Measurements from ENCODE around the gene HID1. TPM values are rescaled to one million over a fixed set of nuclear protein-coding genes. Genes with fewer than 3 reads are reported as not detected.

Gene HID1
- total RNA-seq, 6 experiments from 2014 or later, result 0.40 to 0.96 (median 0.56) TPM

DNA sequence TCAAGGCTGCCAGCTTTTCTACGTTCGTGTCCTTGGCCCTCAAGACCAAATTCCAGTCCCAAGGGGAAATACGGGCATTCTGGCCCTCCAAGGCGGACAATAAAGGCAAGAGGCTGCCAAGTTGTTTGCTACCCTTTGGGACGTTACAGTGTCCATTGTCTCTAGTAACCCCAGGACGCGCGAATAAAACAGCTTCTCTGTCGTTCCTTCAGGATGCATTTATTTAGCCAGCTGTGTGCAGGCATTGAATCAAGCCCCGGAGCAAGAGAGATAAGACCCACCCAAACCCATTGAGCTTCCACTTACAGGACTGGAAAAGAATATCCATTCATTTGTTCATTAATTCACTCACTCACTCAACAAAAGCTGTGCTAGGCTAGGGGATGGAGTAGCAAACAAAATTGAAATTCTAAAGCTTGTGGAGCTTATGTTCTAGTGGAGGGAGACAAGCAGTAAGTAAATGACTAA, 40.6 kb upstream of the HID1 start:
- DNase-seq, result no peak
- H3K4me1 Mint-ChIP-seq (ENCODE audit: low read depth), result peaks cover 29% of the 10 kb centered on the region
- peak overlapping the region; percentile 97 for H3K4me3 Mint-ChIP-seq
- TF ChIP-seq, protein P1, sequence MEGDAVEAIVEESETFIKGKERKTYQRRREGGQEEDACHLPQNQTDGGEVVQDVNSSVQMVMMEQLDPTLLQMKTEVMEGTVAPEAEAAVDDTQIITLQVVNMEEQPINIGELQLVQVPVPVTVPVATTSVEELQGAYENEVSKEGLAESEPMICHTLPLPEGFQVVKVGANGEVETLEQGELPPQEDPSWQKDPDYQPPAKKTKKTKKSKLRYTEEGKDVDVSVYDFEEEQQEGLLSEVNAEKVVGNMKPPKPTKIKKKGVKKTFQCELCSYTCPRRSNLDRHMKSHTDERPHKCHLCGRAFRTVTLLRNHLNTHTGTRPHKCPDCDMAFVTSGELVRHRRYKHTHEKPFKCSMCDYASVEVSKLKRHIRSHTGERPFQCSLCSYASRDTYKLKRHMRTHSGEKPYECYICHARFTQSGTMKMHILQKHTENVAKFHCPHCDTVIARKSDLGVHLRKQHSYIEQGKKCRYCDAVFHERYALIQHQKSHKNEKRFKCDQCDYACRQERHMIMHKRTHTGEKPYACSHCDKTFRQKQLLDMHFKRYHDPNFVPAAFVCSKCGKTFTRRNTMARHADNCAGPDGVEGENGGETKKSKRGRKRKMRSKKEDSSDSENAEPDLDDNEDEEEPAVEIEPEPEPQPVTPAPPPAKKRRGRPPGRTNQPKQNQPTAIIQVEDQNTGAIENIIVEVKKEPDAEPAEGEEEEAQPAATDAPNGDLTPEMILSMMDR (IDR thresholded peaks at IDR 0.05), result no peak
- H3K27me3 Mint-ChIP-seq (ENCODE audit: insufficient read depth), result no peaks in the 10 kb centered on the region; the same call in none of the 2 replicates
- no peaks in the 10 kb centered on the region for H3K9me3 Mint-ChIP-seq
- peaks cover 20% of the 10 kb centered on the region for H3K36me3 Mint-ChIP-seq (ENCODE audit: low read depth)
- peak overlapping the region; percentile 97 for H3K27ac Mint-ChIP-seq

DNA sequence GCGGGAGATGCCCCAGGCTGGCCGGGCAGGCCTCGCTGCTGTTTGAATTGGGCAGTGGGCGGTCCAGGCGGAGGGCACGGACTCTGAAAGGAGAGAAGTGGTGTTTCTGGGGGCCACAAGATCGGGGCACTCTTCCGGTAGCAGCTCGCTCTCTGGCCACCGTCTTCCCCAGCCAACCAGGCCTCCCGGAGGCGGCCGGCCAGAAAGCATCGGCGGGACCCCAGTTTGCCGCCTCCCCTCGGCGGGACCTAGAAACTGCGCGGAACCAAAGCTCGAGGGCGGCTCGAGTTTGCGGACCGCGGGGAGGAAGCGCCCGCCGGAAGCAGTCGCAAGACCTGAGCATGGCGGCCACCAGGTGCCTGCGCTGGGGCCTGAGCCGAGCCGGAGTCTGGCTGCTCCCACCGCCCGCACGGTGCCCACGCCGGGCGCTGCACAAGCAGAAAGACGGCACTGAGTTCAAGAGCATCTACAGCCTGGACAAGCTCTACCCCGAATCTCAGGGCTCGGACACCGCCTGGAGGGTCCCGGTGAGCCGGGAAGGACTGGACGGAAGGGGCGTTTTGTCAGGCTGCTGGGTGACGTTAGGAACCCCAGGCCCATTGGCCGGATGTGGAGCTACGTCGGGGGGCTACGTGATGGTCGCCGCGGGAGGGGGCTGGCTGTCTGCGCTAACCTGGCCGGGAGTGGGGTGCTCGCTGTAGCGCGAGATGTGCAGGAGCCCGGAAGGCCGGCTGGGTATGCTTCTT, 40.0 kb upstream of the HID1 start, which contains the start of gene MRPL58:
Gene MRPL58, plus strand, starts transcription at position 325 of the 746 bp plus-strand sequence. Its CDS starts 17 bp downstream, at position 342.
- Mint-ChIP-seq H3K27me3 (ENCODE audit: insufficient read depth) (no peaks in the 10 kb centered on the region; the same call in none of the 2 replicates), H3K9me3 (no peaks in the 10 kb centered on the region), H3K4me3 (peak within 1 kb of the TSS; percentile 97), H3K4me1 (ENCODE audit: low read depth) (peaks cover 29% of the 10 kb centered on the region), H3K36me3 (ENCODE audit: low read depth) (peaks cover 20% of the 10 kb centered on the region), H3K27ac (peak within 1 kb of the TSS; percentile 97)
- DNase-seq, result peak; percentile 83
- TF ChIP-seq, protein P1 (IDR thresholded peaks at IDR 0.05), result peak; percentile 75

DNA sequence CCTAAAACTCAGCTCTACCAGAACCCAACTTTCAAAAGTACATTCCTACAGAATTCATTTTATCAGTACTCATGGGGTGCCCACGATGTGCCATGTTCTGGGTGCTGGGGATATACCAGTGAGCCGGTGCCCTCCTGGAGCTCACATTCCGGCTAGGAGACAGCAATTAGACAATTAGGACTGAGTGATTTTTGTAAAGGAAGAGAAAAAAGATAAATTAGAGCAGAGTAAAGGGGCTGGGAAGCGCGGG, 39.5 kb upstream of the HID1 start:
- DNase-seq, result no peak
- TF ChIP-seq, protein P1 (IDR thresholded peaks at IDR 0.05), result no peak
- H3K27me3 Mint-ChIP-seq (ENCODE audit: insufficient read depth), result no peaks in the 10 kb centered on the region; the same call in none of the 2 replicates
- H3K27ac Mint-ChIP-seq, result peak overlapping the region; percentile 97
- H3K36me3 Mint-ChIP-seq (ENCODE audit: low read depth), result peaks cover 20% of the 10 kb centered on the region
- peak overlapping the region; percentile 97 for H3K4me3 Mint-ChIP-seq
- H3K4me1 Mint-ChIP-seq (ENCODE audit: low read depth), result peaks cover 29% of the 10 kb centered on the region
- H3K9me3 Mint-ChIP-seq, result no peaks in the 10 kb centered on the region

DNA sequence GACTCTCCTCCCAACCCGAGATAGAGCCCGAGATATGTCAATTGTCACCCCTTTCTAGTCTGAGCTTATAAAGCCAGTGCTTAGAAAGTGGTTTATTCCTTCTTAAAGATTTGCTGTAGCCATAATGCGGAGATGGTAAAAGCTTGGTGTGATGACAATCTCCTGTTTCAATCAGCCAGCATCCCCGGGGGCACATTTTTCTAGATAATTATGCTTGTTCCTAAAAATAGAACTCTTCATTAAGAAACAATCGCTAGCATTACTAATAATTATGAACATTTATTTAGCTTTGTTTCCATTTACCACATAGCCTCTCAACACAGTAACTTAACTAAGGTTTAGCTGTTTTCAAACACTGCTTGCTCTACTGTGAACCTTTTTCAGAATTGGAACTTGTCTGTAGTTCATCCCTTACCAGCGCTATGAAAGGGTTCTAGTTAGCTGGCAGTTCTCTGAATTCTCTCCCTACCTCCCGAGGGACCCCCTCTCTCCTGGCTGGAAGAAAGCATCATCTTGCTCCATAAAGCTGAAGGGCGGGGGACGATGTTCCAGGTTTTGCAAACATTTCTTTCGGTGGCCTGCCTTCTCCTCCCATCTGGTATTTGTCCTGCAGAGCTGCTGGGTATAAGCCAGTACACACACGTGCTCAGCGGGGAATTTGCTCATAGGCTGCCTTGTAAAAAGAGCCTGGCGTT, 39.0 kb upstream of the HID1 start:
- Mint-ChIP-seq H3K36me3 (ENCODE audit: low read depth) (peaks cover 17% of the 10 kb centered on the region), H3K27me3 (ENCODE audit: insufficient read depth) (no peaks in the 10 kb centered on the region; the same call in none of the 2 replicates), H3K9me3 (no peaks in the 10 kb centered on the region), H3K4me1 (ENCODE audit: low read depth) (peaks cover 29% of the 10 kb centered on the region), H3K27ac (peak overlapping the region; percentile 97), H3K4me3 (peak overlapping the region; percentile 97)
- TF ChIP-seq, protein P1 (IDR thresholded peaks at IDR 0.05), result no peak
- peak; percentile 72 for DNase-seq

DNA sequence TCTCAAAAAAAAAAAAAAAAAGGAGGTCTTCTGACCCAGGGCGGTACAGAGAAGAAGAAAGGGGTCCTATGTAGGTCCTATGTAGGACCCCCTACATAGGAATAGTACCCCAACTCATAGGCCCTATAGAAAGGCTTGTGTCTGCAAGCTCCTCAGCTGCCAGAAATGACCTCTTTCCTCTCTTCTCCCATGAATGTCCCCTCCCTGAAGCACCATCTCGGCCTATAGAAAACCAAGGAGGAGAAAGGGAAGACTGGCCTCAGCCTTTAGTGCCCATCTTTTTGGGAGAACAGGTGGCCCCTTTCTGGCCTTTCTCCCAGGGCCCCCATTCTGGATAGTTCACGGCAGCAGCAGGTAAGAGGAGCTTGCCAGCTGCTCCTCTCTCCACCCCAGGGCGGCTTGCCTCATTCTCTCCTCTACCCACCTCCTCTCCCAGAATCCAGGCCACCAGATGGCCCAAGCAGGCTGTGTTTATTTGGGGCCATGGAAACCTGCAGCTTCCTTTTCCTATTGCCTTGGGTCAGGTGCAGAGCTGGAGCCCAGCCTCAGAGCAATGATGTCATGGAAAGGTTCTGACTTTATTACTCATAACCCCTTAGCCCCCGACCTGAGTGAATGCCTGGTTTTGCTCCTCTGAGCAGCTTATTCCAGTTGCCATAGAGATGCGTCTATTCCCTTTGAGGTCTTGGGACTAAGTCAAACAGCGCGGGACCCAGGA, 38.3 kb upstream of the HID1 start:
- TF ChIP-seq, protein P1 (IDR thresholded peaks at IDR 0.05), result no peak
- Mint-ChIP-seq H3K36me3 (ENCODE audit: low read depth) (peaks cover 12% of the 10 kb centered on the region), H3K9me3 (no peaks in the 10 kb centered on the region), H3K4me1 (ENCODE audit: low read depth) (peaks cover 29% of the 10 kb centered on the region), H3K27ac (peak overlapping the region; percentile 97), H3K4me3 (peak overlapping the region; percentile 97), H3K27me3 (ENCODE audit: insufficient read depth) (no peaks in the 10 kb centered on the region; the same call in none of the 2 replicates)
- peak; percentile 63 for DNase-seq
